ENCODE results near the gene GHITM. TPM values are rescaled to one million over a fixed set of nuclear protein-coding genes. Genes with fewer than 3 reads are reported as not detected.

GHITM gene
- total and polyA plus RNA-seq, 2 experiments from 2014 or later, result 97.1 to 105 TPM

GRCh38 chr10:84177541-84178141 lies 38.3 kb downstream of the GHITM start:
- TF ChIP-seq JUNB (IDR thresholded peaks at IDR 0.05; ENCODE audit: unreplicated experiment) (no peak), CTCF (conservative IDR thresholded peaks at IDR 0.05; ENCODE audit: low read depth in 2 of 2) (no peak), STAT1 (IDR thresholded peaks at IDR 0.05; ENCODE audit: unreplicated experiment) (no peak), NANOG (IDR thresholded peaks at IDR 0.05; ENCODE audit: borderline replicate concordance) (no peak), ZNF462 (CRISPR knock-in tag; IDR thresholded peaks at IDR 0.05) (no peak), POLR2AphosphoS5 (IDR thresholded peaks at IDR 0.05; ENCODE audit: low read depth) (no peak), ZNF331 (CRISPR knock-in tag; IDR thresholded peaks at IDR 0.05; ENCODE audit: low read depth) (no peak), ZNF114 (CRISPR knock-in tag; IDR thresholded peaks at IDR 0.05) (no peak), EZH2phosphoT487 (IDR thresholded peaks at IDR 0.05; ENCODE audit: unreplicated experiment) (no peak)
- TF ChIP-seq, protein P1, sequence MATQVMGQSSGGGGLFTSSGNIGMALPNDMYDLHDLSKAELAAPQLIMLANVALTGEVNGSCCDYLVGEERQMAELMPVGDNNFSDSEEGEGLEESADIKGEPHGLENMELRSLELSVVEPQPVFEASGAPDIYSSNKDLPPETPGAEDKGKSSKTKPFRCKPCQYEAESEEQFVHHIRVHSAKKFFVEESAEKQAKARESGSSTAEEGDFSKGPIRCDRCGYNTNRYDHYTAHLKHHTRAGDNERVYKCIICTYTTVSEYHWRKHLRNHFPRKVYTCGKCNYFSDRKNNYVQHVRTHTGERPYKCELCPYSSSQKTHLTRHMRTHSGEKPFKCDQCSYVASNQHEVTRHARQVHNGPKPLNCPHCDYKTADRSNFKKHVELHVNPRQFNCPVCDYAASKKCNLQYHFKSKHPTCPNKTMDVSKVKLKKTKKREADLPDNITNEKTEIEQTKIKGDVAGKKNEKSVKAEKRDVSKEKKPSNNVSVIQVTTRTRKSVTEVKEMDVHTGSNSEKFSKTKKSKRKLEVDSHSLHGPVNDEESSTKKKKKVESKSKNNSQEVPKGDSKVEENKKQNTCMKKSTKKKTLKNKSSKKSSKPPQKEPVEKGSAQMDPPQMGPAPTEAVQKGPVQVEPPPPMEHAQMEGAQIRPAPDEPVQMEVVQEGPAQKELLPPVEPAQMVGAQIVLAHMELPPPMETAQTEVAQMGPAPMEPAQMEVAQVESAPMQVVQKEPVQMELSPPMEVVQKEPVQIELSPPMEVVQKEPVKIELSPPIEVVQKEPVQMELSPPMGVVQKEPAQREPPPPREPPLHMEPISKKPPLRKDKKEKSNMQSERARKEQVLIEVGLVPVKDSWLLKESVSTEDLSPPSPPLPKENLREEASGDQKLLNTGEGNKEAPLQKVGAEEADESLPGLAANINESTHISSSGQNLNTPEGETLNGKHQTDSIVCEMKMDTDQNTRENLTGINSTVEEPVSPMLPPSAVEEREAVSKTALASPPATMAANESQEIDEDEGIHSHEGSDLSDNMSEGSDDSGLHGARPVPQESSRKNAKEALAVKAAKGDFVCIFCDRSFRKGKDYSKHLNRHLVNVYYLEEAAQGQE (IDR thresholded peaks at IDR 0.05; ENCODE audit: unreplicated experiment), result no peak
- H3K27me3 Mint-ChIP-seq (ENCODE audit: insufficient read depth, low read depth, poor library complexity), result peaks cover 5% of the 10 kb centered on the region
- peaks cover 5% of the 10 kb centered on the region; the same call in 1 of the 3 replicates for H3K36me3 Mint-ChIP-seq (ENCODE audit: low read depth)
- Histone ChIP-seq H3K9me2 (ENCODE audit: insufficient read depth) (no peaks in the 10 kb centered on the region; the same call in 1 of the 2 replicates), H3F3A (replicated peaks; ENCODE audit: low read depth) (no peaks in the 10 kb centered on the region), H3K27me3 (ENCODE audit: insufficient read depth) (no peaks in the 10 kb centered on the region), H4K20me1 (replicated peaks; ENCODE audit: insufficient read depth) (no peaks in the 10 kb centered on the region; the same call in 1 of the 2 replicates), H3K36me3 (ENCODE audit: insufficient read depth) (no peaks in the 10 kb centered on the region), H3K4me1 (ENCODE audit: insufficient read depth) (no peaks in the 10 kb centered on the region), H3K79me2 (replicated peaks; ENCODE audit: insufficient read depth) (no peaks in the 10 kb centered on the region), H2AFZ (peak overlapping the region; percentile 47; the same call in 1 of the 2 replicates), H3K4me3 (no peak overlapping the region), H3K27ac (ENCODE audit: low read depth) (no peak overlapping the region), H3K4me2 (no peak overlapping the region)
- ATAC-seq (0 out of 3 replicates have a peak, but pooled peaks have one; percentile 23), DNase-seq (ENCODE audit: low spot score) (no peak)
- H3K4me3 Mint-ChIP-seq, result no peak overlapping the region
- peaks cover 4% of the 10 kb centered on the region; the same call in 1 of the 3 replicates for H3K4me1 Mint-ChIP-seq
- H3K27ac Mint-ChIP-seq, result no peak overlapping the region
- H3K9me3 Mint-ChIP-seq, result peaks cover 18% of the 10 kb centered on the region
